Subcutaneous adipose tissue (tissue), 4 donors: Measurements from ENCODE around the gene PICALM. TPM values are rescaled to one million over a fixed set of nuclear protein-coding genes. Genes with fewer than 3 reads are reported as not detected.

ENCODE experiments used
- CTCF ChIP-seq: fragments of 450-650 bp; IDR thresholded peaks from one replicate; pipeline ENCODE4 v1.5.1; 2016; ENCODE audit warnings: low read depth, mild to moderate bottlenecking, control low read depth, antibody characterized with exemption, moderate library complexity
- total RNA-seq, 4 donors: library from RNA; depleted of rRNA; stranded (reverse); fragments of >200 nt; gene quantifications; one replicate each; pipeline ENCODE4 v1.1.0, GENCODE V29; 2016

Gene PICALM
- total RNA-seq, 4 donors from 2014 or later: 345 to 758 (median 413) TPM

- TF ChIP-seq CTCF: no peak
Measured at GRCh38 chr11:85951428-85952107, 117.3 kb downstream of the PICALM start.

- TF ChIP-seq CTCF: no peak
Measured at GRCh38 chr11:85951049-85951405, 117.9 kb downstream of the PICALM start.

GRCh38 chr11:85950317-85951048, 118.4 kb downstream of the PICALM start:
- no peak for TF ChIP-seq CTCF

DNA sequence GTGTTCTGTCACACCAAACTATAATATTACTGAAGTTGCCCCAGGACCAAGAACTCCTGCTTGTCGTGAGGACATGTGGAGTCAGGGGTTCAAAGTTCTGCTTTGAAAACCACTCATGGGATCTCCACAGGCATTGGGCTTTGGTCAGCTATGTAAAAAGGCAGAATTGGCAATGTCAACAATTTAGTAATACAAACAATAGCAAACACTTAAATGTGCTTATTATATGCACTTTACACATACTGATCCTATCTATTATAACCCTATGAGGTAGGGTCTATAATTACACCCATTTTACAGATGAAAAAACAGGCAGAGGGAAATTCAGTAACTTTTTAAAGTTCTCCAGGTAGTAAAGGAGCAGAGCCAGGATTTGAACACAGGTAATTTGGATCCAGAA, 119.1 kb downstream of the PICALM start:
- no peak for TF ChIP-seq CTCF

GRCh38 chr11:85948884-85949283, 120.0 kb downstream of the PICALM start:
- no peak for TF ChIP-seq CTCF

- TF ChIP-seq CTCF: no peak
Measured at GRCh38 chr11:85947431-85948272, 121.2 kb downstream of the PICALM start.

- no peak for TF ChIP-seq CTCF
Measured at GRCh38 chr11:85946221-85946620, 122.7 kb downstream of the PICALM start.
